H9 (cell line): ENCODE measurements around the gene TXLNB. TPM values are rescaled to one million over a fixed set of nuclear protein-coding genes. Genes with fewer than 3 reads are reported as not detected.

ENCODE experiments used
- DNase-seq: peaks from one replicate; pipeline ENCODE4 v3.0.0-alpha.2; 2017
- H2AFZ ChIP-seq: one replicate; pipeline ENCODE4 v1.6.1; 2013; ENCODE audit warnings: mild to moderate bottlenecking, low read length, control low read depth, moderate library complexity
- H2AK5ac ChIP-seq: 2 replicates; pipeline ENCODE4 v1.6.1; 2013; ENCODE audit warnings: low read length, control low read depth, mixed read lengths; ENCODE audit not compliant: insufficient read length
- H2BK120ac ChIP-seq: one replicate; pipeline ENCODE4 v1.6.1; 2013; ENCODE audit warnings: low read depth, mild to moderate bottlenecking, low read length, control low read depth, inconsistent platforms; ENCODE audit not compliant: poor library complexity, severe bottlenecking
- H2BK12ac ChIP-seq: 2 replicates; pipeline ENCODE4 v1.6.1; 2013; ENCODE audit warnings: low read length, control low read depth, mixed read lengths, low read depth; ENCODE audit not compliant: insufficient read length
- H2BK15ac ChIP-seq: 2 replicates; pipeline ENCODE4 v1.6.1; 2013; ENCODE audit warnings: low read depth, low read length, control low read depth
- H2BK20ac ChIP-seq: one replicate; pipeline ENCODE4 v1.6.1; 2013; ENCODE audit warnings: low read depth, mild to moderate bottlenecking, low read length, control low read depth, inconsistent platforms; ENCODE audit not compliant: poor library complexity, severe bottlenecking
- H2BK5ac ChIP-seq: 2 replicates; pipeline ENCODE4 v1.6.1; 2013; ENCODE audit warnings: low read length, control low read depth, mixed read lengths; ENCODE audit not compliant: insufficient read length
- H3K14ac ChIP-seq: 2 replicates; pipeline ENCODE4 v1.6.1; 2013; ENCODE audit warnings: low read length, control low read depth; ENCODE audit not compliant: insufficient read depth
- H3K18ac ChIP-seq: 2 replicates; pipeline ENCODE4 v1.6.1; 2013; ENCODE audit warnings: low read depth, mild to moderate bottlenecking, mixed read lengths, low read length, control low read depth; ENCODE audit not compliant: insufficient read length
- H3K23ac ChIP-seq: 2 replicates; pipeline ENCODE4 v1.6.1; 2013; ENCODE audit warnings: low read length, control low read depth, mixed read lengths, low read depth; ENCODE audit not compliant: insufficient read length
- H3K23me2 ChIP-seq: 2 replicates; pipeline ENCODE4 v1.6.1; 2013; ENCODE audit warnings: low read depth, mild to moderate bottlenecking, mixed read lengths, low read length, control low read depth; ENCODE audit not compliant: insufficient read length, poor library complexity, severe bottlenecking
- H3K27ac ChIP-seq: 2 replicates; pipeline ENCODE4 v1.5.1; 2013; ENCODE audit warnings: low read length, control low read depth, mixed read lengths, low read depth; ENCODE audit not compliant: insufficient read length
- H3K27me3 ChIP-seq: 2 replicates; pipeline ENCODE4 v1.6.1; 2013; ENCODE audit warnings: low read length, control low read depth, inconsistent platforms; ENCODE audit not compliant: insufficient read depth
- H3K4ac ChIP-seq: 2 replicates; pipeline ENCODE4 v1.6.1; 2013; ENCODE audit warnings: low read depth, mild to moderate bottlenecking, control low read depth, inconsistent platforms, low read length, moderate library complexity
- H3K4me1 ChIP-seq: 2 replicates; pipeline ENCODE4 v1.6.1; 2013; ENCODE audit warnings: low read length, control low read depth, inconsistent platforms; ENCODE audit not compliant: insufficient read depth
- H3K4me2 ChIP-seq: 2 replicates; pipeline ENCODE4 v1.6.1; 2013; ENCODE audit warnings: low read length, control low read depth, mixed read lengths; ENCODE audit not compliant: insufficient read length, insufficient read depth
- H3K56ac ChIP-seq: 2 replicates; pipeline ENCODE4 v1.6.1; 2013; ENCODE audit warnings: low read depth, mild to moderate bottlenecking, mixed read lengths, low read length, control low read depth; ENCODE audit not compliant: insufficient read length
- H3K79me1 ChIP-seq: 2 replicates; pipeline ENCODE4 v1.6.1; 2013; ENCODE audit warnings: low read depth, mild to moderate bottlenecking, moderate library complexity, low read length, control low read depth, inconsistent platforms; ENCODE audit not compliant: insufficient read depth, poor library complexity, severe bottlenecking
- H3K79me2 ChIP-seq: 2 replicates; pipeline ENCODE4 v1.6.1; 2013; ENCODE audit warnings: low read length, control low read depth, inconsistent platforms; ENCODE audit not compliant: insufficient read depth
- H3K9ac ChIP-seq: 2 replicates; pipeline ENCODE4 v1.6.1; 2013; ENCODE audit warnings: low read length, control low read depth, mixed read lengths; ENCODE audit not compliant: insufficient read length; ENCODE audit errors: extremely low read depth
- H3K9me3 ChIP-seq: one replicate; pipeline ENCODE4 v1.6.1; 2013; ENCODE audit warnings: low read depth, low read length, inconsistent platforms; ENCODE audit not compliant: control insufficient read depth
- H3T11ph ChIP-seq: one replicate; pipeline ENCODE4 v1.6.1; 2013; ENCODE audit warnings: mild to moderate bottlenecking, low read length, control low read depth, inconsistent platforms
- H4K20me1 ChIP-seq: one replicate; pipeline ENCODE4 v1.6.1; 2013; ENCODE audit not compliant: control insufficient read depth, insufficient read length, insufficient read depth
- H4K5ac ChIP-seq: 2 replicates; pipeline ENCODE4 v1.6.1; 2013; ENCODE audit warnings: low read depth, mild to moderate bottlenecking, mixed read lengths, low read length, control low read depth; ENCODE audit not compliant: insufficient read length
- H4K8ac ChIP-seq: replicated peaks from 2 replicates; pipeline ENCODE4 v1.6.1; 2013; ENCODE audit warnings: low read length, control low read depth, mixed read lengths, low read depth; ENCODE audit not compliant: insufficient read length
- H4K91ac ChIP-seq: 2 replicates; pipeline ENCODE4 v1.6.1; 2013; ENCODE audit warnings: low read depth, mild to moderate bottlenecking, moderate library complexity, mixed read lengths, low read length, control low read depth; ENCODE audit not compliant: insufficient read length
- H3K27ac Mint-ChIP-seq, 3 experiments: 2 replicates in 2 of 3; 3 replicates in 1 of 3; pipeline ENCODE4 v1.8.0; 2020 to 2021; ENCODE audit warnings: mixed read lengths in 3 of 3, mild to moderate bottlenecking in 1 of 3, moderate library complexity in 1 of 3
- H3K27me3 Mint-ChIP-seq: 2 replicates; pipeline ENCODE4 v1.8.0; 2021; ENCODE audit warnings: low read depth, mild to moderate bottlenecking, moderate library complexity, mixed read lengths
- H3K36me3 Mint-ChIP-seq, 3 experiments: 2 replicates in 2 of 3; 3 replicates in 1 of 3; pipeline ENCODE4 v1.8.0; 2020 to 2021; ENCODE audit warnings: low read depth in 3 of 3, mixed read lengths in 3 of 3; ENCODE audit not compliant: insufficient read depth in 1 of 3
- H3K4me1 Mint-ChIP-seq, 2 experiments: 2 replicates each; pipeline ENCODE4 v1.8.0; 2020; ENCODE audit warnings: mixed read lengths in 2 of 2
- H3K4me3 Mint-ChIP-seq, 2 experiments: 2 replicates in 1 of 2; 3 replicates in 1 of 2; pipeline ENCODE4 v1.8.0; 2020 to 2021; ENCODE audit warnings: mild to moderate bottlenecking in 2 of 2, mixed read lengths in 2 of 2, moderate library complexity in 1 of 2
- H3K9me3 Mint-ChIP-seq, 2 experiments: 2 replicates in 1 of 2; 3 replicates in 1 of 2; pipeline ENCODE4 v1.8.0; 2020; ENCODE audit warnings: mild to moderate bottlenecking in 2 of 2, mixed read lengths in 2 of 2, moderate library complexity in 1 of 2
- CTCF ChIP-seq: fragments of 200-600 bp; sonication (generic); conservative IDR thresholded peaks from 3 replicates; pipeline ENCODE4 v1.8.0; 2021; ENCODE audit warnings: antibody characterized with exemption, mild to moderate bottlenecking
- WGBS: extraction: QIAGEN DNeasy Blood & Tissue Kit; methylation state at CpG from one replicate; pipeline ENCODE4 v1.1.7; 2013; ENCODE audit warnings: missing lambda C conversion rate, low lambda C conversion rate, mixed read lengths; ENCODE audit not compliant: insufficient read length; ENCODE audit errors: extremely low coverage; 5-methylcytosine and 5-hydroxymethylcytosine counted together
- total RNA-seq: library from RNA; stranded (reverse); gene quantifications from 2 replicates; pipeline ENCODE4 v1.2.1, GENCODE V29; 2021

Gene TXLNB
- total RNA-seq, 1 experiment from 2014 or later = 0.04 TPM

- Histone ChIP-seq H4K20me1 (no peaks in the 10 kb centered on the region), H2AK5ac (no peak overlapping the region), H2BK20ac (no peak overlapping the region), H3K23me2 (no peaks in the 10 kb centered on the region), H3K9me3 (no peaks in the 10 kb centered on the region), H3K56ac (no peak overlapping the region), H2BK12ac (no peak overlapping the region), H3K27ac (no peak overlapping the region), H3K23ac (no peak overlapping the region), H3K79me1 (no peaks in the 10 kb centered on the region), H4K5ac (no peak overlapping the region), H3K4me2 (no peak overlapping the region), H3K14ac (no peak overlapping the region), H3T11ph (no peak overlapping the region), H3K4me1 (no peaks in the 10 kb centered on the region), H2AFZ (no peak overlapping the region), H3K27me3 (no peaks in the 10 kb centered on the region), H3K9ac (no peak overlapping the region), H4K91ac (no peak overlapping the region), H3K4ac (no peak overlapping the region), H2BK5ac (no peak overlapping the region), H3K18ac (no peak overlapping the region), H3K79me2 (no peaks in the 10 kb centered on the region), H2BK15ac (no peak overlapping the region), H4K8ac (no peak overlapping the region), H2BK120ac (no peak overlapping the region)
- no CpG with 5 or more reads among the region's 4 CpGs for whole genome bisulfite sequencing
- Mint-ChIP-seq H3K27me3 (no peaks in the 10 kb centered on the region), H3K27ac (no peak overlapping the region), H3K4me3 (no peak overlapping the region), H3K4me1 (peaks cover 0 to 4% of the 10 kb centered on the region in 2 experiments; a peak in 2 of 4 replicates), H3K36me3 (no peaks in the 10 kb centered on the region), H3K9me3 (no peaks in the 10 kb centered on the region)
- DNase-seq = no peak
- no peak for TF ChIP-seq CTCF
Measured at GRCh38 chr6:139249395-139249794, 42.4 kb downstream of the TXLNB start.
